G401 (cell line): Measurements from ENCODE around the gene RAMP2. TPM values are rescaled to one million over a fixed set of nuclear protein-coding genes. Genes with fewer than 3 reads are reported as not detected.

Experiments used
- total RNA-seq: library from RNA; depleted of rRNA; stranded (reverse); fragments of >200 nt; shearing (Covaris generic); gene quantifications from 2 replicates; pipeline ENCODE4 v1.2.3, GENCODE V29; 2014; rRNA removed

RAMP2 gene
- total RNA-seq, 1 experiment from 2014 or later: 0.51 TPM

Other genes with a start within 250 kb of the RAMP2 start
- gene NAGLU, start 225.0 kb upstream of the RAMP2 start, total RNA-seq: 49.3 and 83.0 TPM in 2 replicates
- 3.5 and 4.4 TPM in 2 replicates for gene HSD17B1, start 208.3 kb upstream of the RAMP2 start, total RNA-seq
- gene COASY, start 199.1 kb upstream of the RAMP2 start, total RNA-seq: 11.9 and 19.2 TPM in 2 replicates
- 14.1 and 44.7 TPM in 2 replicates for gene MLX, start 194.1 kb upstream of the RAMP2 start, total RNA-seq
- gene PSMC3IP, start 183.5 kb upstream of the RAMP2 start, total RNA-seq: 6.2 and 14.9 TPM in 2 replicates
- gene RETREG3, start 151.9 kb upstream of the RAMP2 start, total RNA-seq: 26.1 and 30.4 TPM in 2 replicates
- gene TUBG1, start 151.5 kb upstream of the RAMP2 start, total RNA-seq: 51.4 and 102 TPM in 2 replicates
- 1.1 and 3.2 TPM in 2 replicates for gene TUBG2, start 101.9 kb upstream of the RAMP2 start, total RNA-seq
- gene PLEKHH3, start 84.2 kb upstream of the RAMP2 start, total RNA-seq: 46.1 and 51.0 TPM in 2 replicates
- gene CCR10, start 79.4 kb upstream of the RAMP2 start, total RNA-seq: 20.1 and 24.2 TPM in 2 replicates
- 11.4 and 13.3 TPM in 2 replicates for gene CNTNAP1, start 78.7 kb upstream of the RAMP2 start, total RNA-seq
- 10.0 and 14.7 TPM in 2 replicates for gene EZH1, start 16.2 kb upstream of the RAMP2 start, total RNA-seq
- gene VPS25, start 12.2 kb downstream of the RAMP2 start, total RNA-seq: 150 and 199 TPM in 2 replicates
- not detected in 2 replicates for gene WNK4, start 19.4 kb downstream of the RAMP2 start, total RNA-seq
- gene COA3, start 37.5 kb downstream of the RAMP2 start, total RNA-seq: 53.7 and 75.4 TPM in 2 replicates
- 0.18 TPM in 1 of 2 replicates, not detected in the other for gene CNTD1, start 37.6 kb downstream of the RAMP2 start, total RNA-seq
- gene BECN1, start 63.1 kb downstream of the RAMP2 start, total RNA-seq: 71.6 and 109 TPM in 2 replicates
- 53.6 and 116 TPM in 2 replicates for gene PSME3, start 72.2 kb downstream of the RAMP2 start, total RNA-seq
- gene AOC2, start 83.4 kb downstream of the RAMP2 start, total RNA-seq: not detected in 2 replicates
- gene AOC3, start 90.0 kb downstream of the RAMP2 start, total RNA-seq: 0.78 TPM in 1 of 2 replicates, not detected in the other
- gene G6PC1, start 139.6 kb downstream of the RAMP2 start, total RNA-seq: not detected in 2 replicates
- 15.3 and 42.3 TPM in 2 replicates for gene AARSD1, start 203.2 kb downstream of the RAMP2 start, total RNA-seq
- gene PTGES3L, start 218.9 kb downstream of the RAMP2 start, total RNA-seq: not detected in 2 replicates
- gene RUNDC1, start 219.3 kb downstream of the RAMP2 start, total RNA-seq: 7.2 and 9.5 TPM in 2 replicates
- 1,864 and 2,481 TPM in 2 replicates for gene RPL27, start 237.2 kb downstream of the RAMP2 start, total RNA-seq
- gene IFI35, start 245.6 kb downstream of the RAMP2 start, total RNA-seq: 34.8 and 41.6 TPM in 2 replicates